ENCODE data around the gene SLC9A3. TPM values are rescaled to one million over a fixed set of nuclear protein-coding genes. Genes with fewer than 3 reads are reported as not detected.
A peak's percentile ranks its signal among the peaks of the same experiment; 100 is the strongest.

The SLC9A3 gene
- total RNA-seq, 1 donor from 2014 or later = 9.9 TPM

DNA sequence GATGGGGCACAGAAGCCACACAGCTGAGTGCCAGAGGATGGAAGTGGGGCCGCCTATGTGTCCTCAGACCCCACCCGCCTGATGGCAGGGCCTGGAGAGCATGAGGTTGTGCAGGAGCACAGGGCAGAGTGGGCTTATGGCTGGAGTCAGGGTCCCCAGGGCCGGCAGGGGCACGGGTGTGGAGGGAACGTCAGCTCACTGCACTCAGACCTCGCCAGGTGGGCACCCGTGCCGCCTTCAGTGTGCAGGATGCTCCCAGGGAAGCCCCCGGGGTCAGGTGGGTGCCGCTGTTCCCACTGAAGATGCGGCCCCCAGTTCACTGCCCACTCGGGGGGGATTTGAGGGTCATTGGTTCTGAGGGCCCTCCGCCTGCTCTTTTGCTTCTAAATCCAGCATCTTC lies 46.4 kb downstream of the SLC9A3 start:
- Histone ChIP-seq H3K4me1 (peaks cover 7 to 8% of the 10 kb centered on the region in 2 donors), H3K36me3 (no peaks in the 10 kb centered on the region), H3K27me3 (peaks cover 11% of the 10 kb centered on the region), H3K9me3 (no peaks in the 10 kb centered on the region), H3K4me3 (no peak overlapping the region), H3K27ac (no peak overlapping the region)
- intact Hi-C loops (cut with DNase I) = loop anchor here (10.0 kb wide), 1 partner anchor 1327 kb away; the partner anchor contains the start of gene NDUFS6
- TF ChIP-seq, protein P1, sequence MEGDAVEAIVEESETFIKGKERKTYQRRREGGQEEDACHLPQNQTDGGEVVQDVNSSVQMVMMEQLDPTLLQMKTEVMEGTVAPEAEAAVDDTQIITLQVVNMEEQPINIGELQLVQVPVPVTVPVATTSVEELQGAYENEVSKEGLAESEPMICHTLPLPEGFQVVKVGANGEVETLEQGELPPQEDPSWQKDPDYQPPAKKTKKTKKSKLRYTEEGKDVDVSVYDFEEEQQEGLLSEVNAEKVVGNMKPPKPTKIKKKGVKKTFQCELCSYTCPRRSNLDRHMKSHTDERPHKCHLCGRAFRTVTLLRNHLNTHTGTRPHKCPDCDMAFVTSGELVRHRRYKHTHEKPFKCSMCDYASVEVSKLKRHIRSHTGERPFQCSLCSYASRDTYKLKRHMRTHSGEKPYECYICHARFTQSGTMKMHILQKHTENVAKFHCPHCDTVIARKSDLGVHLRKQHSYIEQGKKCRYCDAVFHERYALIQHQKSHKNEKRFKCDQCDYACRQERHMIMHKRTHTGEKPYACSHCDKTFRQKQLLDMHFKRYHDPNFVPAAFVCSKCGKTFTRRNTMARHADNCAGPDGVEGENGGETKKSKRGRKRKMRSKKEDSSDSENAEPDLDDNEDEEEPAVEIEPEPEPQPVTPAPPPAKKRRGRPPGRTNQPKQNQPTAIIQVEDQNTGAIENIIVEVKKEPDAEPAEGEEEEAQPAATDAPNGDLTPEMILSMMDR (IDR thresholded peaks at IDR 0.05) = no peak
- no peak for DNase-seq (ENCODE audit: low spot score in 2 of 2)

DNA sequence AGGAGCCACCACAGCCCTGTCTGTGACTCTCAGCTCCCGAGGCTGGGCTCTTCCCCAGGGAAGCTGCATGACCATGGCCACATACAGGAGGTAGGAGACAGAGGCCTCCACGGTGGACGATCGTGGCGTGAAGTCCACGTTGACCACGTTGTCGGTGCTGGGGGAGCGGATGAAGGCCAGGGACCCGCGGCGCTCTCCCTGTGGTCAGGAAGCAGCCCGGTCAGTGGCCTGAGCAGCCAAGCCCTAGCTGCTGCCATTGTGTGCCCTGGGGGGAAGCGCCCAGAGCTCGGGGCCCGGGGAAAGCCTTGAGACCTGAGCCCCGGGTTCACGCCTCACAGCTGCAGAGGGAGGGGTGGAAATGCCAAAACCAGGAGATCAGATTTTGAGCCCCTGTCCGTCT lies 47.0 kb downstream of the SLC9A3 start:
- Histone ChIP-seq H3K9me3 (no peaks in the 10 kb centered on the region), H3K4me1 (peaks cover 7 to 9% of the 10 kb centered on the region in 2 donors), H3K27me3 (peaks cover 11% of the 10 kb centered on the region), H3K36me3 (no peaks in the 10 kb centered on the region), H3K27ac (no peak overlapping the region), H3K4me3 (no peak overlapping the region)
- no peak for DNase-seq (ENCODE audit: low spot score in 2 of 2)
- intact Hi-C loops (cut with DNase I) = loop anchor here (10.0 kb wide), 1 partner anchor 1328 kb away; the partner anchor contains the start of gene NDUFS6
- TF ChIP-seq, protein P1 (IDR thresholded peaks at IDR 0.05) = no peak

DNA sequence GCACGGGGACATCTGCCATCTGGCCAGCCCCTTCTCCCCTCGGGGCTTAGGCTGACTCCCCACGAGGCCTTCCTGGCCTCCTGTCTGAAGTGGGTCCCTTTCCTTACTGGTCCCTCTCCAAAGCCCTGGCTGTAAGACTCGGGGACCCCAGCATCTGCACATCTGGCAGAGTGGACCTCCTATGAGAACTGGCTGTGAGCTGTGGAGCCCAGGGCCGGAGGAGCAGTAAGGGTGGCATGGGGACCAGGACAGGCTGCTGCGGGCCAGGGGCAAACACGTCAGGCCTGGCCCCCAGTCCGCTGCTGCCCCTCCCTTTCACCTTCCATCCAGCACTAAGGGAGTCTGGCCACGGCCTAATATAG lies 47.5 kb downstream of the SLC9A3 start:
- Histone ChIP-seq H3K9me3 (no peaks in the 10 kb centered on the region), H3K27me3 (peaks cover 11% of the 10 kb centered on the region), H3K4me3 (no peak overlapping the region), H3K4me1 (peaks cover 10 to 13% of the 10 kb centered on the region in 2 donors), H3K27ac (no peak overlapping the region), H3K36me3 (no peaks in the 10 kb centered on the region)
- no peak for DNase-seq (ENCODE audit: low spot score in 2 of 2)
- TF ChIP-seq, protein P1 (IDR thresholded peaks at IDR 0.05) = no peak
- intact Hi-C loops (cut with DNase I) = loop anchor here (10.0 kb wide), 1 partner anchor 1328 kb away; the partner anchor contains the start of gene NDUFS6

DNA sequence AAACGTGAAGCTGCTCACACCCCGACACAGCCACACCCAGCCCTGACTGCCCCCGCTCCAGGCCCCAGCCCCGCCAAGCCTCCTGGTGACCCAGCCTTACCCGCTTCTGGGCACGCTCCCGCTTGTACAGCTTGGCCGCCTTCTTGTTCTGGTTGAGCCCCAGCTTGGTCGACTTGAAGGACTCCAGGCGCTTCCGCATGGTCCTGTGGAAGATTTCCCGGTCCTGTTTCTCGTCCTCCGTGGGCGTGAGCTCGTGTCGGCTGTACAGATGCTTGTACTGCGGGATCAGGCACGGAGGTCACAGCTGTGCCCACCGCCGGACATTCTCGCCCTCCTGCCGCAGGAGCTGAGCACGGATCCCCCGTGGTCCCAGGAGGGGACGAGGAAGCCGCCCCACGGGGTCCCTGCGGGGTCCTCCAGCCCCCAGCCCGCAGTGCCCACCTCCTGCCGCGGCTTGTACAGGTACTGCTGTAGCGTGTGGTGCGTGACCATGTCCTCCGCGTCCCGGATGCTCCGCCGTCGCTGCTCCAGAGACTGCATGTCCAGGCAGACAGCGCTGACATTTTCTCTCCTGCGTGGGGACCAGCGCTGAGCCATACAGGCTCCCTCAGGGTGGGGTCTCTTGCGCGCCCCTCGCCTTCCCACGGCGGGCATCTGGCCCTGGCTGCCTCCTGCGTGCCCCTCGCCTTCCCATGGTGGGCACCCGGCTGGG lies 48.0 kb downstream of the SLC9A3 start:
- Histone ChIP-seq H3K4me3 (no peak overlapping the region), H3K9me3 (no peaks in the 10 kb centered on the region), H3K36me3 (no peaks in the 10 kb centered on the region), H3K4me1 (peaks cover 10 to 15% of the 10 kb centered on the region in 2 donors), H3K27me3 (peaks cover 11% of the 10 kb centered on the region), H3K27ac (no peak overlapping the region)
- no peak for DNase-seq (ENCODE audit: low spot score in 2 of 2)
- TF ChIP-seq, protein P1 (IDR thresholded peaks at IDR 0.05) = no peak
- intact Hi-C loops (cut with DNase I) = loop anchor here (10.0 kb wide), 1 partner anchor 1329 kb away; the partner anchor contains the start of gene NDUFS6

DNA sequence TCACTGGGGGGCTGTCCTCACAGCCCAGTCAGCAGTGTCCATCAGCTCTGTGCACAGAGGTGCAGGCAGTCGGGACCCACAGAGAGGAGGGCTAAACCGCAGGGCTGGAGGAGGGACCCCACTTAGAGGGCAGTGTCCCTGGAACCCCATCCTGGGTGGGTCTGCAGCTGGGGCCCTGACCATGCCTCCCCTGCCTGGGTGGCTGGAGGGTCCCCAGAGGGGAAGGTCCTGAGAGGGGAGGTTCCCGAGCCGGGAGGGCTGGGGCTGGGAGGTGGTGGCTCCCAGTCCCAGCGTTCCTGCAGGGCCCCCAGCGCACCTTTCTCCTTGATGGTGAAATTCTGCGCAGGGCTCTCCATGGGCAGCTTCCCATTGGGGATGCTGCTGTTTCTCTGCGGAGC lies 48.5 kb downstream of the SLC9A3 start:
- Histone ChIP-seq H3K27me3 (peaks cover 11% of the 10 kb centered on the region), H3K27ac (no peak overlapping the region), H3K9me3 (no peaks in the 10 kb centered on the region), H3K4me3 (peak overlapping the region in 1 of 2 donors; percentile 100), H3K36me3 (peaks cover 0 to 4% of the 10 kb centered on the region in 2 donors), H3K4me1 (peaks cover 10 to 15% of the 10 kb centered on the region in 2 donors)
- TF ChIP-seq, protein P1 (IDR thresholded peaks at IDR 0.05) = no peak
- intact Hi-C loops (cut with DNase I) = loop anchor here (10.0 kb wide), 1 partner anchor 1329 kb away; the partner anchor contains the start of gene NDUFS6
- DNase-seq (ENCODE audit: low spot score in 2 of 2) = no peak
